ENCODE results near the gene TGFBI.

The TGFBI gene

GRCh38 chr5:136089791-136090190, 61.0 kb downstream of the TGFBI start:
- H3K36me3 ChIP-seq (replicated peaks): no peaks in the 10 kb centered on the region
- DNase-seq: no peak
- in situ Hi-C loops (cut with HindIII; ENCODE audit: low pct_ligation_motif_present, low sequenced_read_pairs): no loop called here
- TF ChIP-seq CTCF (IDR thresholded peaks at IDR 0.05; ENCODE audit: low read depth, low read length, missing control alignments): no peak
- no peak overlapping the region for H3K27ac ChIP-seq
- H3K27me3 ChIP-seq (replicated peaks): no peaks in the 10 kb centered on the region
- no peak overlapping the region for H3K4me3 ChIP-seq (ENCODE audit: low read depth, low read length)

GRCh38 chr5:136090319-136090718, 61.5 kb downstream of the TGFBI start:
- H3K4me3 ChIP-seq (ENCODE audit: low read depth, low read length): no peak overlapping the region
- TF ChIP-seq CTCF (IDR thresholded peaks at IDR 0.05; ENCODE audit: low read depth, low read length, missing control alignments): no peak
- no peaks in the 10 kb centered on the region for H3K27me3 ChIP-seq (replicated peaks)
- H3K36me3 ChIP-seq (replicated peaks): no peaks in the 10 kb centered on the region
- in situ Hi-C loops (cut with HindIII; ENCODE audit: low pct_ligation_motif_present, low sequenced_read_pairs): no loop called here
- no peak for DNase-seq
- H3K27ac ChIP-seq: no peak overlapping the region

GRCh38 chr5:136094189-136094912, 65.6 kb downstream of the TGFBI start:
- Histone ChIP-seq H3K4me3 (ENCODE audit: low read depth, low read length) (no peak overlapping the region), H3K27me3 (replicated peaks) (peaks cover 1% of the 10 kb centered on the region), H3K27ac (no peak overlapping the region), H3K36me3 (replicated peaks) (no peaks in the 10 kb centered on the region)
- no peak for DNase-seq
- no peak for TF ChIP-seq CTCF (IDR thresholded peaks at IDR 0.05; ENCODE audit: low read depth, low read length, missing control alignments)
- in situ Hi-C loops (cut with HindIII; ENCODE audit: low pct_ligation_motif_present, low sequenced_read_pairs): no loop called here

GRCh38 chr5:136094913-136095641, 66.3 kb downstream of the TGFBI start:
- no peak for TF ChIP-seq CTCF (IDR thresholded peaks at IDR 0.05; ENCODE audit: low read depth, low read length, missing control alignments)
- no peaks in the 10 kb centered on the region for H3K36me3 ChIP-seq (replicated peaks)
- no peak overlapping the region for H3K4me3 ChIP-seq (ENCODE audit: low read depth, low read length)
- H3K27me3 ChIP-seq (replicated peaks): peaks cover 2% of the 10 kb centered on the region
- H3K27ac ChIP-seq: no peak overlapping the region
- DNase-seq: no peak
- in situ Hi-C loops (cut with HindIII; ENCODE audit: low pct_ligation_motif_present, low sequenced_read_pairs): no loop called here

GRCh38 chr5:136098176-136098575, 69.4 kb downstream of the TGFBI start:
- Histone ChIP-seq H3K36me3 (replicated peaks) (no peaks in the 10 kb centered on the region), H3K27ac (no peak overlapping the region), H3K4me3 (ENCODE audit: low read depth, low read length) (no peak overlapping the region), H3K27me3 (replicated peaks) (peaks cover 4% of the 10 kb centered on the region)
- no peak for DNase-seq
- TF ChIP-seq CTCF (IDR thresholded peaks at IDR 0.05; ENCODE audit: low read depth, low read length, missing control alignments): no peak
- in situ Hi-C loops (cut with HindIII; ENCODE audit: low pct_ligation_motif_present, low sequenced_read_pairs): no loop called here
